Astrocyte (in vitro differentiated cells and primary cell): ENCODE measurements around the gene PCDH7. TPM values are rescaled to one million over a fixed set of nuclear protein-coding genes. Genes with fewer than 3 reads are reported as not detected.
A peak's percentile ranks its signal among the peaks of the same experiment; 100 is the strongest.

ENCODE experiments used
- DNase-seq: peaks from one replicate; pipeline ENCODE4 v3.0.0-alpha.2; 2010; ENCODE audit warnings: low read depth
- FAIRE-seq: peaks from 2 replicates; lab custom pipeline; 2011; peaks lifted over from hg19 to GRCh38; lab: Jason Lieb, UNC
- H2AFZ ChIP-seq: 2 replicates; pipeline ENCODE4 v1.6.0; 2012; ENCODE audit warnings: low read depth, low read length, inconsistent platforms
- H3K27ac ChIP-seq: 2 replicates; pipeline ENCODE4 v1.5.1; 2011; ENCODE audit warnings: low read depth, low read length, inconsistent platforms
- H3K27me3 ChIP-seq: 2 replicates; pipeline ENCODE4 v1.6.0; 2011; ENCODE audit warnings: low read length, inconsistent platforms; ENCODE audit not compliant: insufficient read depth
- H3K36me3 ChIP-seq: 2 replicates; pipeline ENCODE4 v1.5.1; 2011; ENCODE audit warnings: low read length, inconsistent platforms; ENCODE audit not compliant: insufficient read depth
- H3K4me1 ChIP-seq: 2 replicates; pipeline ENCODE4 v1.5.1; 2011; ENCODE audit warnings: low read length, inconsistent platforms; ENCODE audit not compliant: insufficient read depth
- H3K4me2 ChIP-seq: 2 replicates; pipeline ENCODE4 v1.6.0; 2012; ENCODE audit warnings: low read length, inconsistent platforms
- H3K4me3 ChIP-seq: 2 replicates; pipeline ENCODE4 v1.5.1; 2011; ENCODE audit warnings: low read depth, mild to moderate bottlenecking, low read length, inconsistent platforms; ENCODE audit not compliant: insufficient read depth
- H3K79me2 ChIP-seq: 2 replicates; pipeline ENCODE4 v1.6.0; 2012; ENCODE audit warnings: mild to moderate bottlenecking, low read length, inconsistent platforms; ENCODE audit not compliant: insufficient read depth
- H3K9ac ChIP-seq: 2 replicates; pipeline ENCODE4 v1.6.0; 2012; ENCODE audit warnings: mild to moderate bottlenecking, low read length, inconsistent platforms
- H3K9me3 ChIP-seq: 2 replicates; pipeline ENCODE4 v1.5.1; 2012; ENCODE audit warnings: low read depth, mild to moderate bottlenecking, low read length, inconsistent platforms; ENCODE audit not compliant: insufficient read depth
- H4K20me1 ChIP-seq: 2 replicates; pipeline ENCODE4 v1.6.0; 2012; ENCODE audit warnings: low read length, inconsistent platforms; ENCODE audit not compliant: insufficient read depth
- H3K27ac Mint-ChIP-seq: one replicate; pipeline ENCODE4 v1.8.0; 2021; ENCODE audit warnings: mild to moderate bottlenecking, mixed read lengths; ENCODE audit not compliant: unreplicated experiment
- H3K27me3 Mint-ChIP-seq: one replicate; pipeline ENCODE4 v1.8.0; 2021; ENCODE audit warnings: low read depth, mixed read lengths; ENCODE audit not compliant: unreplicated experiment
- H3K36me3 Mint-ChIP-seq: one replicate; pipeline ENCODE4 v1.8.0; 2021; ENCODE audit warnings: low read depth, mixed read lengths; ENCODE audit not compliant: unreplicated experiment
- H3K4me1 Mint-ChIP-seq: one replicate; pipeline ENCODE4 v1.8.0; 2021; ENCODE audit warnings: low read depth, mixed read lengths; ENCODE audit not compliant: unreplicated experiment
- H3K4me3 Mint-ChIP-seq: one replicate; pipeline ENCODE4 v1.8.0; 2021; ENCODE audit warnings: mild to moderate bottlenecking, moderate library complexity, mixed read lengths; ENCODE audit not compliant: unreplicated experiment
- H3K9me3 Mint-ChIP-seq: one replicate; pipeline ENCODE4 v1.8.0; 2021; ENCODE audit warnings: mild to moderate bottlenecking, mixed read lengths; ENCODE audit not compliant: unreplicated experiment
- CTCF ChIP-seq: IDR thresholded peaks from 2 replicates; pipeline ENCODE4 v1.5.1; 2011; ENCODE audit warnings: low read depth, mild to moderate bottlenecking, inconsistent platforms, low read length, moderate library complexity; ENCODE audit not compliant: insufficient read depth
- EZH2 ChIP-seq: IDR thresholded peaks from 2 replicates; pipeline ENCODE4 v1.6.1; 2012; ENCODE audit warnings: mild to moderate bottlenecking, low read length, inconsistent platforms; ENCODE audit not compliant: insufficient read depth
- total RNA-seq: library from RNA; stranded (reverse); gene quantifications from 2 replicates; pipeline ENCODE4 v1.2.1, GENCODE V29; 2021

The PCDH7 gene
- total RNA-seq, 1 donor from 2014 or later: 40.8 TPM

- DNase-seq: no peak
- H3K4me3 ChIP-seq: no peak overlapping the region
- no peak overlapping the region for H3K9ac ChIP-seq
- H3K27ac ChIP-seq: peak overlapping the region; percentile 20
- H3K36me3 ChIP-seq: no peaks in the 10 kb centered on the region
- H3K36me3 Mint-ChIP-seq: peaks cover 6% of the 10 kb centered on the region
- H3K79me2 ChIP-seq: no peaks in the 10 kb centered on the region
- no peaks in the 10 kb centered on the region for H3K27me3 Mint-ChIP-seq
- no peaks in the 10 kb centered on the region for H3K27me3 ChIP-seq
- H4K20me1 ChIP-seq: no peaks in the 10 kb centered on the region
- H3K9me3 ChIP-seq: no peaks in the 10 kb centered on the region
- peaks cover 4% of the 10 kb centered on the region for H3K4me1 Mint-ChIP-seq
- H3K9me3 Mint-ChIP-seq: no peaks in the 10 kb centered on the region
- FAIRE-seq: no peak
- H2AFZ ChIP-seq: no peak overlapping the region
- peak overlapping the region; percentile 17 for H3K4me2 ChIP-seq
- no peak overlapping the region for H3K4me3 Mint-ChIP-seq
- H3K4me1 ChIP-seq: peaks cover 11% of the 10 kb centered on the region
- no peak for TF ChIP-seq EZH2
- no peak for TF ChIP-seq CTCF
- H3K27ac Mint-ChIP-seq: no peak overlapping the region
Observed at GRCh38 chr4:30744386-30744785, 24.2 kb downstream of the PCDH7 start.

- Mint-ChIP-seq H3K27me3 (no peaks in the 10 kb centered on the region), H3K9me3 (no peaks in the 10 kb centered on the region), H3K4me1 (peaks cover 4% of the 10 kb centered on the region), H3K4me3 (no peak overlapping the region), H3K36me3 (peaks cover 6% of the 10 kb centered on the region), H3K27ac (no peak overlapping the region)
- H2AFZ ChIP-seq: no peak overlapping the region
- no peaks in the 10 kb centered on the region for H3K27me3 ChIP-seq
- H3K4me3 ChIP-seq: no peak overlapping the region
- TF ChIP-seq CTCF (no peak), EZH2 (no peak)
- peak; percentile 50 for DNase-seq
- H3K36me3 ChIP-seq: no peaks in the 10 kb centered on the region
- no peaks in the 10 kb centered on the region for H3K79me2 ChIP-seq
- no peak overlapping the region for H3K9ac ChIP-seq
- no peaks in the 10 kb centered on the region for H3K9me3 ChIP-seq
- peak overlapping the region; percentile 45 for H3K27ac ChIP-seq
- H3K4me2 ChIP-seq: peak overlapping the region; percentile 17
- H4K20me1 ChIP-seq: no peaks in the 10 kb centered on the region
- FAIRE-seq: no peak
- H3K4me1 ChIP-seq: peaks cover 11% of the 10 kb centered on the region
Observed at GRCh38 chr4:30744957-30745640, 24.9 kb downstream of the PCDH7 start.

GRCh38 chr4:30746735-30747134, 26.6 kb downstream of the PCDH7 start:
- H3K9me3 ChIP-seq: no peaks in the 10 kb centered on the region
- H3K4me3 ChIP-seq: no peak overlapping the region
- H3K4me3 Mint-ChIP-seq: no peak overlapping the region
- no peaks in the 10 kb centered on the region for H3K27me3 ChIP-seq
- no peak overlapping the region for H3K9ac ChIP-seq
- no peak for DNase-seq
- peaks cover 6% of the 10 kb centered on the region for H3K36me3 Mint-ChIP-seq
- no peaks in the 10 kb centered on the region for H3K36me3 ChIP-seq
- no peak overlapping the region for H3K27ac ChIP-seq
- TF ChIP-seq EZH2 (no peak), CTCF (no peak)
- no peaks in the 10 kb centered on the region for H3K79me2 ChIP-seq
- H3K27me3 Mint-ChIP-seq: no peaks in the 10 kb centered on the region
- H2AFZ ChIP-seq: no peak overlapping the region
- H3K4me1 Mint-ChIP-seq: peaks cover 4% of the 10 kb centered on the region
- H3K4me2 ChIP-seq: no peak overlapping the region
- no peak overlapping the region for H3K27ac Mint-ChIP-seq
- no peak for FAIRE-seq
- H3K4me1 ChIP-seq: peaks cover 11% of the 10 kb centered on the region
- H3K9me3 Mint-ChIP-seq: no peaks in the 10 kb centered on the region
- H4K20me1 ChIP-seq: no peaks in the 10 kb centered on the region
